Measurements from ENCODE around the gene FOSB. TPM values are rescaled to one million over a fixed set of nuclear protein-coding genes. Genes with fewer than 3 reads are reported as not detected.

The FOSB gene
- total RNA-seq, 1 donor from 2014 or later, result 0.26 TPM

DNA sequence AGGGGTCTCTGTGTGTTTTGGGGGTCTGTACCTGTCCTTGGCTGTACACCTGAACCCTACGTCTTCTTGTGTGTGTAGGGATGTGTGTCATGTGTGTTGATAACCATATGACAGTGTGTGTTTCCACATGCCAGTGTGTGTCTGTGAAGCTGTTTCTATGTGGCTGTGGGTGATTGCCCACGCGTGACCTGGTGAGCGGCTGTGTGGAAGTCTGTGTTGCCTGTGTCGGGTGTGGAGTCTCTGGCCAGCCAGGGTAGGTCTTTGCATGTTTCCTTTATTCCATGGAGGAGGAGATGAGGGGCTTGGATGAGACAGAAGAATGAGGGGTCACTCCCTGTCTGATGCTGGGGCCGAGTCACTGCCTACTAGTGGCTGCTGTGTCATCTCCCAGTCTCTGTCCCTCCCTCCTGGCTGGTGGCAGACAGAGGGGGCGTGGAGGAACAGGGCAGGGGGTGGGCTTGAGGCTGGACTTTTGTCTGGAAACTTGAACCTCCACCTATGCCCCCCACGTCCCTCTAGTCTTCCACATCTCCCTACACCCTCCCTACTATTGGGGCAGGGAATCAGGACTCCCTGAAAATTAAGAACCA lies 2.8 kb upstream of the FOSB start:
- Mint-ChIP-seq H3K27me3 (ENCODE audit: low read depth) (peaks cover 27% of the 10 kb centered on the region), H3K4me3 (no peak overlapping the region), H3K36me3 (ENCODE audit: low read depth) (no peaks in the 10 kb centered on the region), H3K27ac (ENCODE audit: unreplicated experiment) (no peak overlapping the region), H3K9me3 (no peaks in the 10 kb centered on the region), H3K4me1 (peaks cover 22% of the 10 kb centered on the region)
- DNase-seq (ENCODE audit: low read depth, low spot score), result no peak
- TF ChIP-seq, protein P1, sequence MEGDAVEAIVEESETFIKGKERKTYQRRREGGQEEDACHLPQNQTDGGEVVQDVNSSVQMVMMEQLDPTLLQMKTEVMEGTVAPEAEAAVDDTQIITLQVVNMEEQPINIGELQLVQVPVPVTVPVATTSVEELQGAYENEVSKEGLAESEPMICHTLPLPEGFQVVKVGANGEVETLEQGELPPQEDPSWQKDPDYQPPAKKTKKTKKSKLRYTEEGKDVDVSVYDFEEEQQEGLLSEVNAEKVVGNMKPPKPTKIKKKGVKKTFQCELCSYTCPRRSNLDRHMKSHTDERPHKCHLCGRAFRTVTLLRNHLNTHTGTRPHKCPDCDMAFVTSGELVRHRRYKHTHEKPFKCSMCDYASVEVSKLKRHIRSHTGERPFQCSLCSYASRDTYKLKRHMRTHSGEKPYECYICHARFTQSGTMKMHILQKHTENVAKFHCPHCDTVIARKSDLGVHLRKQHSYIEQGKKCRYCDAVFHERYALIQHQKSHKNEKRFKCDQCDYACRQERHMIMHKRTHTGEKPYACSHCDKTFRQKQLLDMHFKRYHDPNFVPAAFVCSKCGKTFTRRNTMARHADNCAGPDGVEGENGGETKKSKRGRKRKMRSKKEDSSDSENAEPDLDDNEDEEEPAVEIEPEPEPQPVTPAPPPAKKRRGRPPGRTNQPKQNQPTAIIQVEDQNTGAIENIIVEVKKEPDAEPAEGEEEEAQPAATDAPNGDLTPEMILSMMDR (conservative IDR thresholded peaks at IDR 0.05), result no peak

DNA sequence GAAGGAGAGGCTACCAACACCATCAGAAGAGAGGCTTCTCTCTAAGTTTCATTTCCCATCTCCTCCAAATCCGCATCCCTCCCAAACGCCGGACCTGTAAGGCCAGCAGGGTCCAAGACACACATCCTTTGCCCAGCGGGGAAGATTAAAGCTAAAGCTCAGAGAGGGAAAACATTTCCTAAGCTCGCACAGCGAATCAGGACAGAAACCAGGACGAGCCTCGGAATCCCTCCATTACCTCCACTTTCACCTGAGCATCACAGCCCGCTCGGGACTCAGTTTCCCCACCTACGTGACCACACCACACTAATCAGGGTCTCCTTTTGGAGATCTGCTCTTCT lies 711 bp upstream of the FOSB start:
- Mint-ChIP-seq H3K27ac (ENCODE audit: unreplicated experiment) (no peak overlapping the region), H3K36me3 (ENCODE audit: low read depth) (no peaks in the 10 kb centered on the region), H3K27me3 (ENCODE audit: low read depth) (peaks cover 33% of the 10 kb centered on the region), H3K4me3 (peak overlapping the region; percentile 89), H3K4me1 (peaks cover 23% of the 10 kb centered on the region), H3K9me3 (no peaks in the 10 kb centered on the region)
- DNase-seq (ENCODE audit: low read depth, low spot score), result no peak
- TF ChIP-seq, protein P1 (conservative IDR thresholded peaks at IDR 0.05), result no peak

DNA sequence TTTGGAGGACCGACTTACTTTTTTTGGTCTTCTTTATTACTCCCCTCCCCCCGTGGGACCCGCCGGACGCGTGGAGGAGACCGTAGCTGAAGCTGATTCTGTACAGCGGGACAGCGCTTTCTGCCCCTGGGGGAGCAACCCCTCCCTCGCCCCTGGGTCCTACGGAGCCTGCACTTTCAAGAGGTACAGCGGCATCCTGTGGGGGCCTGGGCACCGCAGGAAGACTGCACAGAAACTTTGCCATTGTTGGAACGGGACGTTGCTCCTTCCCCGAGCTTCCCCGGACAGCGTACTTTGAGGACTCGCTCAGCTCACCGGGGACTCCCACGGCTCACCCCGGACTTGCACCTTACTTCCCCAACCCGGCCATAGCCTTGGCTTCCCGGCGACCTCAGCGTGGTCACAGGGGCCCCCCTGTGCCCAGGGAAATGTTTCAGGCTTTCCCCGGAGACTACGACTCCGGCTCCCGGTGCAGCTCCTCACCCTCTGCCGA lies 409 bp downstream of the FOSB start:
- DNase-seq (ENCODE audit: low read depth, low spot score), result peak; percentile 19
- TF ChIP-seq, protein P1 (conservative IDR thresholded peaks at IDR 0.05), result no peak
- H3K36me3 Mint-ChIP-seq (ENCODE audit: low read depth), result no peaks in the 10 kb centered on the region

DNA sequence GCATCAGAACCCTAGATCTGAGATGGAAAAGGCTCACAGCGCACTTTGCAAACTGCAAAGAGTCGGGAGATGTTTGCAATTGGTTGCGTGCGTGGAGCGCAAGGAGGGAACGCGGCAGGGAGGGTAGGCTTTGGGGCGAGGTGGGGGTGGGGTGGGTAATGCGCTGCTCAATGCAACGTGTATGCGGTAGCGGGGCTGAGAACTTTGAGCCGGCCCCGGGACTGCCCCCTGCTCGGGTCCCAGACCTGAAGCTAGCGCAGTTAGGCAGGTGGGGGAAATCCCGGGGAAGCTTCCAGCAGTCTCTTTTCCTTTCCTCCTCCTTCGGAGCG lies 971 bp downstream of the FOSB start:
- peaks cover 27% of the 10 kb centered on the region for H3K4me1 Mint-ChIP-seq
- no peaks in the 10 kb centered on the region for H3K9me3 Mint-ChIP-seq
- no peaks in the 10 kb centered on the region for H3K36me3 Mint-ChIP-seq (ENCODE audit: low read depth)
- no peak for DNase-seq (ENCODE audit: low read depth, low spot score)
- peak overlapping the region; percentile 97 for H3K27ac Mint-ChIP-seq (ENCODE audit: unreplicated experiment)
- H3K27me3 Mint-ChIP-seq (ENCODE audit: low read depth), result peaks cover 46% of the 10 kb centered on the region
- TF ChIP-seq, protein P1 (conservative IDR thresholded peaks at IDR 0.05), result no peak
- H3K4me3 Mint-ChIP-seq, result peak overlapping the region; percentile 89

More for the DNA sequence above, 409 bp downstream of the FOSB start:
- no peaks in the 10 kb centered on the region for H3K9me3 Mint-ChIP-seq
- peaks cover 42% of the 10 kb centered on the region for H3K27me3 Mint-ChIP-seq (ENCODE audit: low read depth)
- peak overlapping the region; percentile 97 for H3K27ac Mint-ChIP-seq (ENCODE audit: unreplicated experiment)
- H3K4me3 Mint-ChIP-seq, result peak overlapping the region; percentile 89
- peaks cover 27% of the 10 kb centered on the region for H3K4me1 Mint-ChIP-seq

- peaks cover 27% of the 10 kb centered on the region for H3K4me1 Mint-ChIP-seq
- H3K27me3 Mint-ChIP-seq (ENCODE audit: low read depth), result peaks cover 51% of the 10 kb centered on the region
- TF ChIP-seq, protein P1 (conservative IDR thresholded peaks at IDR 0.05), result no peak
- H3K27ac Mint-ChIP-seq (ENCODE audit: unreplicated experiment), result peak overlapping the region; percentile 98
- no peaks in the 10 kb centered on the region for H3K36me3 Mint-ChIP-seq (ENCODE audit: low read depth)
- peak; percentile 85 for DNase-seq (ENCODE audit: low read depth, low spot score)
- H3K9me3 Mint-ChIP-seq, result no peaks in the 10 kb centered on the region
- H3K4me3 Mint-ChIP-seq, result peak overlapping the region; percentile 89
These were observed 1.5 kb downstream of the FOSB start for GRCh38 chr19:45469132-45469944.

All from neural crest cell (in vitro differentiated cells).